NB4 (cell line): ENCODE results near the gene ZNF408.

Source experiments
- POLR2A ChIP-seq: IDR thresholded peaks from 2 replicates; pipeline ENCODE4 v1.6.1; 2011; ENCODE audit warnings: mild to moderate bottlenecking; ENCODE audit not compliant: insufficient read length; ENCODE audit errors: extremely low read depth
- TF ChIP-seq, protein P1 (sequence below): IDR thresholded peaks from one replicate; pipeline ENCODE4 v1.5.1; 2012; ENCODE audit warnings: low read depth, low read length

DNA sequence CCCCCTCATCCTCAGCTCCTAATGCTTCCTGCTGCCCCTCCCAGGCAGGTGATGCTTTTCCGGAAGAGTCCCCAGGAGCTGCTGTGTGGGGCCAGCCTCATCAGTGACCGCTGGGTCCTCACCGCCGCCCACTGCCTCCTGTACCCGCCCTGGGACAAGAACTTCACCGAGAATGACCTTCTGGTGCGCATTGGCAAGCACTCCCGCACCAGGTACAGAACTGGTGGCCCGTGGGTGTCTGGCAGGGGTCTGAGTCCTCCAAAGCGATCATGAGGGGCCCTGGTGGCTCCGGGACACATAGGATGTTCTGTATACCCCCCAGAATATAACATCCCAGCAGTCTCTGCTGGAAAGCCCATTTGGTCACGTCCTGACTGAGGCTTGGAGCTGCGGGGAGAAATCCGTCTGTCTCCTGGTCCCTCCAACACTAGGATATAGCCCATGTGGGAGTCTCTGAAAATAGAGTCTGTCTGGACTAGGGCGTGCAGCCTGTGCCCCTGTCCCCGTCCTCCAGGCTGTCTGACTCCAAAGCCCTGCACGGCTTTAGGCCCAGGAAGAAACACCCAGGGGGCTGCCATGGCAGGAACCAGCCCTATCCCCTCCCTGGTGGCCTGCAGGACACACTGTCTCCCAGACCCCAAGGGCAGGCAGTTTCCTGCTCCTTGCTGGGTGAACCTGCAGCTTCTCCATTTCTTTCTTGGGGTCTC, 27.3 kb downstream of the ZNF408 start:
- TF ChIP-seq, protein P1, sequence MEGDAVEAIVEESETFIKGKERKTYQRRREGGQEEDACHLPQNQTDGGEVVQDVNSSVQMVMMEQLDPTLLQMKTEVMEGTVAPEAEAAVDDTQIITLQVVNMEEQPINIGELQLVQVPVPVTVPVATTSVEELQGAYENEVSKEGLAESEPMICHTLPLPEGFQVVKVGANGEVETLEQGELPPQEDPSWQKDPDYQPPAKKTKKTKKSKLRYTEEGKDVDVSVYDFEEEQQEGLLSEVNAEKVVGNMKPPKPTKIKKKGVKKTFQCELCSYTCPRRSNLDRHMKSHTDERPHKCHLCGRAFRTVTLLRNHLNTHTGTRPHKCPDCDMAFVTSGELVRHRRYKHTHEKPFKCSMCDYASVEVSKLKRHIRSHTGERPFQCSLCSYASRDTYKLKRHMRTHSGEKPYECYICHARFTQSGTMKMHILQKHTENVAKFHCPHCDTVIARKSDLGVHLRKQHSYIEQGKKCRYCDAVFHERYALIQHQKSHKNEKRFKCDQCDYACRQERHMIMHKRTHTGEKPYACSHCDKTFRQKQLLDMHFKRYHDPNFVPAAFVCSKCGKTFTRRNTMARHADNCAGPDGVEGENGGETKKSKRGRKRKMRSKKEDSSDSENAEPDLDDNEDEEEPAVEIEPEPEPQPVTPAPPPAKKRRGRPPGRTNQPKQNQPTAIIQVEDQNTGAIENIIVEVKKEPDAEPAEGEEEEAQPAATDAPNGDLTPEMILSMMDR: no peak
- no peak for TF ChIP-seq POLR2A
